Bronchial epithelial cell (primary cell): ENCODE data around the gene SNRNP200. TPM values are rescaled to one million over a fixed set of nuclear protein-coding genes. Genes with fewer than 3 reads are reported as not detected.
A peak's percentile ranks its signal among the peaks of the same experiment; 100 is the strongest.

Experiments used
- DNase-seq: peaks from one replicate; pipeline ENCODE4 v3.0.0-alpha.2; 2010; ENCODE audit warnings: low read depth
- FAIRE-seq: peaks from 2 replicates; lab custom pipeline; 2011; peaks lifted over from hg19 to GRCh38; lab: Jason Lieb, UNC
- H3K27me3 ChIP-seq: 2 replicates; pipeline ENCODE4 v1.5.1; 2011; ENCODE audit warnings: low read length; ENCODE audit not compliant: control insufficient read depth, insufficient read depth
- H3K36me3 ChIP-seq: 2 replicates; pipeline ENCODE4 v1.5.1; 2011; ENCODE audit warnings: low read length; ENCODE audit not compliant: control insufficient read depth, insufficient read depth
- H3K4me3 ChIP-seq: 2 replicates; pipeline ENCODE4 v1.5.1; 2011; ENCODE audit warnings: mild to moderate bottlenecking, low read depth, low read length, control low read depth
- total RNA-seq: library from RNA; depleted of rRNA; stranded (reverse); fragments of >200 nt; gene quantifications from 2 replicates; pipeline ENCODE4 v1.2.1, GENCODE V29; 2014
- TF ChIP-seq, protein P1 (sequence below): IDR thresholded peaks from 2 replicates; pipeline ENCODE4 v1.5.1; 2011; ENCODE audit warnings: mild to moderate bottlenecking, moderate library complexity, low read length, control low read depth, inconsistent platforms; ENCODE audit not compliant: insufficient read depth, severe bottlenecking

The SNRNP200 gene
- total RNA-seq, 1 donor from 2014 or later: 35.8 TPM

DNA sequence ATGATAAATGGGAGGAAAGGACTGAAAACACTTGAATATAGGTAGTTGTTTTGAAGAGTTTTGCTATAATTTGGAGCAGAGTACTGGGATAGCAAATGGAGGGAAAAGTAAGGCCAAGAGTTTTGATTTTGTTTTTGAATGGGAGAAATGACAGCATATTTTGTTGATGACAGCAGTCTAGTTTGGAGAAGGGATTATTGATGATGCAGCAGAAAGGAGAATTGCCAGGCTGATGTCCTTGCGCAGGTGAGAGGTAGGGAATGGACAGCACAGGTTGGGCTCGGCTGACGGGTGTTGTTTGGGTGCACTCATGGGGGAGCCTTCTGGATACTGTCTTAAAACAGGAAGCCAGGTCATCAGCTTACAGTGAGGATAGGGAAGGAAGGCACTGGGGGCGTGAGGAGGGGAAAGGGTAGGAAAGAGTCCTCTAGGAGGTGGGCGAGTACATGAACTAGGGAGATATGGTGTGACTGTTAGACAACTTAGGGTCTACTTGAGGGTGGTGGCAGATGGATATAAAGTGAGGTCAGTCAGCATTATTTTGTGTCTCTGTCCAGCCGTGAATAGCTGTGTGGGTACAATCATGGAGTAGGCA, 40.6 kb upstream of the SNRNP200 start:
- TF ChIP-seq, protein P1, sequence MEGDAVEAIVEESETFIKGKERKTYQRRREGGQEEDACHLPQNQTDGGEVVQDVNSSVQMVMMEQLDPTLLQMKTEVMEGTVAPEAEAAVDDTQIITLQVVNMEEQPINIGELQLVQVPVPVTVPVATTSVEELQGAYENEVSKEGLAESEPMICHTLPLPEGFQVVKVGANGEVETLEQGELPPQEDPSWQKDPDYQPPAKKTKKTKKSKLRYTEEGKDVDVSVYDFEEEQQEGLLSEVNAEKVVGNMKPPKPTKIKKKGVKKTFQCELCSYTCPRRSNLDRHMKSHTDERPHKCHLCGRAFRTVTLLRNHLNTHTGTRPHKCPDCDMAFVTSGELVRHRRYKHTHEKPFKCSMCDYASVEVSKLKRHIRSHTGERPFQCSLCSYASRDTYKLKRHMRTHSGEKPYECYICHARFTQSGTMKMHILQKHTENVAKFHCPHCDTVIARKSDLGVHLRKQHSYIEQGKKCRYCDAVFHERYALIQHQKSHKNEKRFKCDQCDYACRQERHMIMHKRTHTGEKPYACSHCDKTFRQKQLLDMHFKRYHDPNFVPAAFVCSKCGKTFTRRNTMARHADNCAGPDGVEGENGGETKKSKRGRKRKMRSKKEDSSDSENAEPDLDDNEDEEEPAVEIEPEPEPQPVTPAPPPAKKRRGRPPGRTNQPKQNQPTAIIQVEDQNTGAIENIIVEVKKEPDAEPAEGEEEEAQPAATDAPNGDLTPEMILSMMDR: no peak
- H3K27me3 ChIP-seq: no peaks in the 10 kb centered on the region
- no peak for FAIRE-seq
- peaks cover 3% of the 10 kb centered on the region for H3K36me3 ChIP-seq
- H3K4me3 ChIP-seq: no peak overlapping the region
- no peak for DNase-seq

DNA sequence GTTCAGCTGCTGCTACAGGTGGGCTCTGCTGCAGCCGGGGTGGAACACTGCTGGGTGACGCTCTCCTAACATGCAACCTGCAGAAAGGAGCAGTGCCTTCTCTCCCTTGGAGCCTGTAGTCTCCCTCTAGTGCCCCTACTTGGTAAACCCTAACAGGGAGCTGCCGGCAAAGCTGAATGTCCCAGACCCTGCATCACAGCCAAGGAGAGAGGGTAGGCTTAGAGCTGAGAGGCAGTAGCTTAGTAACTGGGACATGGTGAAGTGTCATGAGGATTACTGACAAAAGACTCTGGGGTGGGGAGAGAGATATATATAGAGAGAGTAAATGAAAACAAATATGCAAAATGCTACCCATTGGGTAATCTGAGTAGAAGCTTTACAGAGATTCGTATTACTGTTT, 40.1 kb upstream of the SNRNP200 start:
- DNase-seq (no peak), FAIRE-seq (no peak)
- Histone ChIP-seq H3K36me3 (peaks cover 1% of the 10 kb centered on the region), H3K27me3 (no peaks in the 10 kb centered on the region), H3K4me3 (no peak overlapping the region)
- TF ChIP-seq, protein P1: peak; percentile 46

DNA sequence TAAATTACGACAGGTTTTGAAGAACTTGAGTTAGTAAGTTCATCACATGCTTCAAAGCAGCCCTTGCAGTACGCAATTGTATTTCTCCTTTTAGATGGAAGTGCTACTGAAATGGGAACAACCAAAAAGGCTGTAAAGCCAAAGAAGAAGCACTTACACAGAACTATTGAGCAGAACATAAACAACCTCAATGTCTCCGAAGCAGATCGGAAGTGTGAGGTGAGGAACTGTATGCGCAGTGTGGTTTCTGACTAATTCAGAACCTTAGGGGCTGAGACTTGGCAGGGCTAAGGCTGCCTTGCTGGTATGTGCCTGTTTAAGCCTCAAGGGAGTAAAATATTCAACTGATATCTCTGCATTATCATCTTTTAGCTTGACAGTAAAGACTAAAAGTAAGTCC, 38.7 kb upstream of the SNRNP200 start:
- H3K36me3 ChIP-seq: no peaks in the 10 kb centered on the region
- DNase-seq (no peak), FAIRE-seq (no peak)
- TF ChIP-seq, protein P1: no peak
- H3K27me3 ChIP-seq: no peaks in the 10 kb centered on the region
- no peak overlapping the region for H3K4me3 ChIP-seq

DNA sequence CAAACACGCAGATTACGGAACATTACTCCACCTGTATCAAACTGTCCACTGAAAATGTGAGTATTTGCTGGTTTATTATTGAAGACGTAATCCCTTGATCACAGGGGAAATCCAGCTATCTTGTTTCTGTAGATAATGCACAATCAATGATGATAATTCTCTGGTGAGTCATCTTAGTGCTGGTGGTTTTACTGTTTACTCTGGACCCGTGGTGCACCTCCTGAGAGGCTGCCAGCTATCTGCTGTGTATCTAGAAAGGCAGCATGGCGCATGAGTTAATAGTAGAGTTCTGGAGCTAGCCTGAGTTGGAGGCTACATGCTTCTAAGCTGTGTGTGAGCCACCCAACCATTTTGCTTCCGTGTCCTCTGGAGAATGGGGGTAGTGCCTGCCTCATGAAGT, 36.7 kb upstream of the SNRNP200 start:
- H3K36me3 ChIP-seq: no peaks in the 10 kb centered on the region
- no peak for FAIRE-seq

DNA sequence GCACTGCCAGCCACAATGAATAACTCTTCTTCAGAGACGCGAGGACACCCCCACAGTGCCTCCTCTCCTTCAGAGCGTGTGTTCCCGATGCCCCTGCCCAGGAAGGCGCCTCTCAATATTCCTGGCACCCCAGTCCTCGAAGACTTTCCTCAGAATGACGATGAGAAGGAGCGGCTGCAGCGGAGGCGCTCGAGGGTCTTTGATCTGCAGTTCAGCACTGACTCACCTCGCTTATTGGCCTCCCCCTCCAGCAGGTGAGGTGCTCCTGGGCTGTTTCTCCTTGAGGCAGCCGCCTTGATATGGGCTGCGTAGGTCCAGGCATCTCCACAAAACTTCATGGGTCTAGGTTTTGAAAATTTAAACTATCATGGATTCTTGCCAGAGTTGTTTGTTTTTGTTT, 36.3 kb upstream of the SNRNP200 start:
- no peak for FAIRE-seq
- H3K27me3 ChIP-seq: no peaks in the 10 kb centered on the region
- TF ChIP-seq, protein P1: no peak
- H3K36me3 ChIP-seq: no peaks in the 10 kb centered on the region
- DNase-seq: no peak
- H3K4me3 ChIP-seq: no peak overlapping the region

More for the DNA sequence above, 36.7 kb upstream of the SNRNP200 start:
- H3K4me3 ChIP-seq: no peak overlapping the region
- TF ChIP-seq, protein P1: no peak
- no peaks in the 10 kb centered on the region for H3K27me3 ChIP-seq
- DNase-seq: peak; percentile 74
